ENCODE data around the gene FAIM2.

The FAIM2 gene

GRCh38 chr12:49828133-49829091 is 75.3 kb downstream of the FAIM2 start, which contains the start of gene NCKAP5L:
Gene NCKAP5L, minus strand, starts transcription at chr12:49828413. Its CDS starts 24,369 bp downstream, at chr12:49804044.
- H3K4me3 ChIP-seq (ENCODE audit: control insufficient read depth in 1 of 7, extremely low read depth in 1 of 7, insufficient read depth in 4 of 7, low read depth in 2 of 7, low read length in 6 of 7), result peak within 1 kb of the TSS; percentile 39 to 87 (median 76)
- ChIA-PET CTCF (interaction anchor here (5.2 to 6.4 kb wide), 2 partner anchors 10 to 50 kb away, joined by 18 to 64 read pairs; no protein-coding TSS in a partner anchor), POLR2A (interaction anchor here (0.6 to 1.4 kb wide), 5 partner anchors 14 to 156 kb away, joined by 3 to 4 read pairs (median 3); no protein-coding TSS in a partner anchor)
- H3K36me3 ChIP-seq (ENCODE audit: control insufficient read depth in 4 of 4, insufficient read depth in 4 of 4, low read length in 3 of 4), result peaks cover 0 to under 1% (median 0%) of the 10 kb centered on the region in 4 experiments
- H3K27me3 ChIP-seq (replicated peaks in 2 of 5; ENCODE audit: control insufficient read depth in 4 of 5, insufficient read depth in 5 of 5, low read length in 4 of 5), result no peaks in the 10 kb centered on the region
- peaks cover 11 to 49% (median 37%) of the 10 kb centered on the region in 4 experiments for H3K4me1 ChIP-seq (ENCODE audit: control extremely low read depth in 1 of 4, control insufficient read depth in 4 of 4, insufficient read depth in 4 of 4, low read length in 3 of 4)
- 1% methylated on average over 27 of the region's 61 CpGs for WGBS (ENCODE audit: insufficient coverage)
- DNase-seq, result peak; percentile 97 to 99 (median 99)
- peak within 1 kb of the TSS in 1 of 2 experiments; percentile 75 for H3K27ac ChIP-seq (ENCODE audit: insufficient read depth in 1 of 2, low read depth in 1 of 2, low read length in 2 of 2, poor library complexity in 1 of 2, severe bottlenecking in 2 of 2)
- H3K9me3 ChIP-seq (ENCODE audit: control extremely low read depth in 1 of 5, control insufficient read depth in 4 of 5, insufficient read depth in 2 of 5, low read depth in 1 of 5, low read length in 4 of 5), result no peaks in the 10 kb centered on the region

- H3K27me3 ChIP-seq (replicated peaks in 2 of 5; ENCODE audit: control insufficient read depth in 4 of 5, insufficient read depth in 5 of 5, low read length in 4 of 5), result no peaks in the 10 kb centered on the region
- POLR2A ChIA-PET, result interaction anchor here (0.6 to 1.4 kb wide), 3 partner anchors 17 to 83 kb away, joined by 3 to 4 read pairs (median 3); no protein-coding TSS in a partner anchor
- H3K4me3 ChIP-seq (ENCODE audit: control insufficient read depth in 1 of 7, extremely low read depth in 1 of 7, insufficient read depth in 4 of 7, low read depth in 2 of 7, low read length in 6 of 7), result peak overlapping the region; percentile 38 to 87 (median 76)
- peaks cover 11 to 53% (median 37%) of the 10 kb centered on the region in 4 experiments for H3K4me1 ChIP-seq (ENCODE audit: control extremely low read depth in 1 of 4, control insufficient read depth in 4 of 4, insufficient read depth in 4 of 4, low read length in 3 of 4)
- no peaks in the 10 kb centered on the region for H3K9me3 ChIP-seq (ENCODE audit: control extremely low read depth in 1 of 5, control insufficient read depth in 4 of 5, insufficient read depth in 2 of 5, low read depth in 1 of 5, low read length in 4 of 5)
- CTCF ChIA-PET, result interaction anchor here (5.2 to 6.4 kb wide), 2 partner anchors 11 to 49 kb away, joined by 18 to 64 read pairs; no protein-coding TSS in a partner anchor
- peak overlapping the region in 1 of 2 experiments; percentile 75 for H3K27ac ChIP-seq (ENCODE audit: insufficient read depth in 1 of 2, low read depth in 1 of 2, low read length in 2 of 2, poor library complexity in 1 of 2, severe bottlenecking in 2 of 2)
- peak; percentile 30 to 46 (median 43) for DNase-seq
- peaks cover 0 to 9% (median 5%) of the 10 kb centered on the region in 4 experiments for H3K36me3 ChIP-seq (ENCODE audit: control insufficient read depth in 4 of 4, insufficient read depth in 4 of 4, low read length in 3 of 4)
- 24% methylated on average over 14 of the region's 38 CpGs for WGBS (ENCODE audit: insufficient coverage)
Observed at GRCh38 chr12:49827401-49828099, 76.2 kb downstream of the FAIM2 start.

DNA sequence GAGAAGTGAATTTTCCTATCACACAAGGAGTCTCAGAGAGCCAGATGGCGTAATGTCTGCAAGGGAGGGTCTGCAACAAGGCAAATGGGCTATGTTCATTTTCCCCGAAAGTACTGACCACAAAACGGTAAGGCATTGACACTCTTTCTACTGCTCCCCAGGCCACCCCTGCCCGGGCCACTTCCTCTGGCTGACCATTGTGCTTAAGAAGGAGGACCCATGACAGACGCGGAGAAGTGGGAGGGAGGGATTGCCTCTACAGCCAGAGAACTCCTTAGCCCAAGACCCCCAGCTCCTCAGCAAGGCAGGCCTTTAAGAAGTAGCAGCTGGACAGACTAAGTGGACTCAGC is 76.7 kb downstream of the FAIM2 start:
- 76% methylated on average over 4 of the region's 6 CpGs for WGBS (ENCODE audit: insufficient coverage)
- peak overlapping the region; percentile 38 to 87 (median 76) for H3K4me3 ChIP-seq (ENCODE audit: control insufficient read depth in 1 of 7, extremely low read depth in 1 of 7, insufficient read depth in 4 of 7, low read depth in 2 of 7, low read length in 6 of 7)

DNA sequence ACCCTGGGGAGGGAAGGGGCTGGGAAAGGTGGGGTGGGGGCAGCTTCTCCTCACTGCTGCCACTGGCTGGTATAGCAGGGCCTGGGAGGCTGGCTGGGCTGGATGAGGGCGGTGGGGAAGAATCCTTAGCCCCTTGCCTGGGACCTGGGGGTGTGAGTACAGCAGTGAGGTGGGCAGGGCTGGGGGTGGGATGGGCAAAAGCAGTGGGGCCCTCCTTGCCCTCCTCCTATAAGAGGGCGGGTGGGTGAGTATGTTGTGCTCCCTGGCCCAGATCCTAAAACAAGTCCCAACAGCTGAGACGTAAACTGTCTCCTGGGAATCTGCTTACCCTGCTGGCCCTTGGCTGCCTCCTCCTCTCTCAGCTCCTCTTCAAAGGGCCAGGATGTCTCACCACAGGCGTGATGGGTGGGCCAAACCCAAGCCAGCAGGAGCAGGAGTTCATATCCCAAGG is 77.7 kb downstream of the FAIM2 start:
- Histone ChIP-seq H3K27ac (ENCODE audit: insufficient read depth in 1 of 2, low read depth in 1 of 2, low read length in 2 of 2, poor library complexity in 1 of 2, severe bottlenecking in 2 of 2) (no peak overlapping the region), H3K27me3 (replicated peaks in 2 of 5; ENCODE audit: control insufficient read depth in 4 of 5, insufficient read depth in 5 of 5, low read length in 4 of 5) (no peaks in the 10 kb centered on the region), H3K4me1 (ENCODE audit: control extremely low read depth in 1 of 4, control insufficient read depth in 4 of 4, insufficient read depth in 4 of 4, low read length in 3 of 4) (peaks cover 11 to 62% (median 45%) of the 10 kb centered on the region in 4 experiments), H3K9me3 (ENCODE audit: control extremely low read depth in 1 of 5, control insufficient read depth in 4 of 5, insufficient read depth in 2 of 5, low read depth in 1 of 5, low read length in 4 of 5) (no peaks in the 10 kb centered on the region), H3K4me3 (ENCODE audit: control insufficient read depth in 1 of 7, extremely low read depth in 1 of 7, insufficient read depth in 4 of 7, low read depth in 2 of 7, low read length in 6 of 7) (no peak overlapping the region), H3K36me3 (ENCODE audit: control insufficient read depth in 4 of 4, insufficient read depth in 4 of 4, low read length in 3 of 4) (peaks cover 0 to 9% (median 6%) of the 10 kb centered on the region in 4 experiments)
- CTCF ChIA-PET, result interaction anchor here (0.8 to 6.4 kb wide), 7 partner anchors 10 to 178 kb away, joined by 3 to 64 read pairs (median 3); no protein-coding TSS in a partner anchor
- POLR2A ChIA-PET, result interaction anchor here (0.6 to 1.0 kb wide), 2 partner anchors 29 kb away, joined by 3 to 4 read pairs; no protein-coding TSS in a partner anchor
- no peak for DNase-seq
- WGBS (ENCODE audit: insufficient coverage), result 100% methylated on average over 2 of the region's 4 CpGs

More for the DNA sequence above, 76.7 kb downstream of the FAIM2 start:
- ChIA-PET POLR2A (no interaction called here), CTCF (interaction anchor here (0.8 to 6.4 kb wide), 6 partner anchors 7 to 179 kb away, joined by 3 to 64 read pairs (median 3); no protein-coding TSS in a partner anchor)
- no peak for DNase-seq
- no peaks in the 10 kb centered on the region for H3K27me3 ChIP-seq (replicated peaks in 2 of 5; ENCODE audit: control insufficient read depth in 4 of 5, insufficient read depth in 5 of 5, low read length in 4 of 5)
- H3K9me3 ChIP-seq (ENCODE audit: control extremely low read depth in 1 of 5, control insufficient read depth in 4 of 5, insufficient read depth in 2 of 5, low read depth in 1 of 5, low read length in 4 of 5), result no peaks in the 10 kb centered on the region
- H3K36me3 ChIP-seq (ENCODE audit: control insufficient read depth in 4 of 4, insufficient read depth in 4 of 4, low read length in 3 of 4), result peaks cover 0 to 9% (median 5%) of the 10 kb centered on the region in 4 experiments
- peak overlapping the region in 1 of 2 experiments; percentile 75 for H3K27ac ChIP-seq (ENCODE audit: insufficient read depth in 1 of 2, low read depth in 1 of 2, low read length in 2 of 2, poor library complexity in 1 of 2, severe bottlenecking in 2 of 2)
- peaks cover 11 to 53% (median 37%) of the 10 kb centered on the region in 4 experiments for H3K4me1 ChIP-seq (ENCODE audit: control extremely low read depth in 1 of 4, control insufficient read depth in 4 of 4, insufficient read depth in 4 of 4, low read length in 3 of 4)

DNA sequence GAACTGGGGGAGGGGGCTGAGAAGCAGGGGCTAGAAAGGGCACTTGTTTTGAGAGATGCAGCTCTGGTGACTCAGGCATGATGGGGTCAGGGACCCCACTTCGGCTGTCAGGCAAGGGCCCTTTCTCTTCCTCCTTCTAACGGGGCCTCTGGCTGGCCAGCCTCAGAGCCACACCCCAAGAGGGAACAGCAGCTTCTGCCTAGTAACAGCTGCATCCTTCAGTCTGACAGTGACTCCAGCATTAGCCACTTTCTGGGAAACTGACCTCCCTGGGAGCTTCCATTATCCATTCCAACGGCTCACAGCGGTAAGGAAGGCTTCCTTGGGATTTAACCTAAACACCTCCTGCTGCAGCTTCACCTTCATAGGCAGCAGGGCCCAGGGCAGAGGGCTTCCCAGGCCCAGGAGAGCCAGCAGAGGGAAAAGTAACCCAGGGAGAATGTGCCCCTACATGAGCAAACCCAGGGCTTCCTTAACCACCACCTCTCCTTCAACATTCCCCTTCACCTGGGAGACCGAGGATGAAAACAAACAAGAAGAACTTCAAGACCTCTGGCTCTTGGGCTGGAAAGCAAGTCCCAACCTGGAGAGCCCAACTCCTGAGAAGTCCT is 78.2 kb downstream of the FAIM2 start:
- Histone ChIP-seq H3K4me3 (ENCODE audit: control insufficient read depth in 1 of 7, extremely low read depth in 1 of 7, insufficient read depth in 4 of 7, low read depth in 2 of 7, low read length in 6 of 7) (peak overlapping the region in 2 of 7 experiments; percentile 8 to 29), H3K4me1 (ENCODE audit: control extremely low read depth in 1 of 4, control insufficient read depth in 4 of 4, insufficient read depth in 4 of 4, low read length in 3 of 4) (peaks cover 11 to 68% (median 48%) of the 10 kb centered on the region in 4 experiments), H3K36me3 (ENCODE audit: control insufficient read depth in 4 of 4, insufficient read depth in 4 of 4, low read length in 3 of 4) (peaks cover 0 to 9% (median 6%) of the 10 kb centered on the region in 4 experiments), H3K27me3 (replicated peaks in 2 of 5; ENCODE audit: control insufficient read depth in 4 of 5, insufficient read depth in 5 of 5, low read length in 4 of 5) (no peaks in the 10 kb centered on the region), H3K27ac (ENCODE audit: insufficient read depth in 1 of 2, low read depth in 1 of 2, low read length in 2 of 2, poor library complexity in 1 of 2, severe bottlenecking in 2 of 2) (peak overlapping the region in 1 of 2 experiments; percentile 34), H3K9me3 (ENCODE audit: control extremely low read depth in 1 of 5, control insufficient read depth in 4 of 5, insufficient read depth in 2 of 5, low read depth in 1 of 5, low read length in 4 of 5) (no peaks in the 10 kb centered on the region)
- CTCF ChIA-PET, result interaction anchor here (1.4 to 6.4 kb wide), 3 partner anchors 13 to 47 kb away, joined by 3 to 64 read pairs (median 18); no protein-coding TSS in a partner anchor
- POLR2A ChIA-PET, result interaction anchor here (0.8 to 1.0 kb wide), 2 partner anchors 15 to 29 kb away, joined by 4 read pairs; no protein-coding TSS in a partner anchor
- WGBS (ENCODE audit: insufficient coverage), result 61% methylated on average over 4 of the region's 5 CpGs
- peak; percentile 4 to 73 (median 63) for DNase-seq

DNA sequence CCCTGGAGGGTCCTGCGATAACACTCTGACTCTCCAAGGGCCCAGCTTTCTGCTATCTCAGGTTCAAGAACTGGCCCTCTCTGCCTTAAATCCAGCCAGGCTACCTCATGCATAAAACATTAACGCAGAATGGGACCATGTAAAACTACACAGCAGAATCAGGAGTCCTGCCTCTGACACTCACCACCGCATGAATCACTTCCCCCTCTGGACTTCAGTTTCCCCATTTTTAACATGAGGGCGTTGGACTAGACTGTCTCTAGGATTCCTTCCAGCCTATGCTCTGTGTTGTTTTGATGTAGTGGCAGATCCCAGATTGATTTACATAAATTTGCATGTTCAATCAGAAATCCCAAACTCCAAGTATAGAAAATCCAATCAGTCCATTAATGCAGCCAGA is 78.8 kb downstream of the FAIM2 start:
- H3K27me3 ChIP-seq (replicated peaks in 2 of 5; ENCODE audit: control insufficient read depth in 4 of 5, insufficient read depth in 5 of 5, low read length in 4 of 5), result no peaks in the 10 kb centered on the region
- no peaks in the 10 kb centered on the region for H3K9me3 ChIP-seq (ENCODE audit: control extremely low read depth in 1 of 5, control insufficient read depth in 4 of 5, insufficient read depth in 2 of 5, low read depth in 1 of 5, low read length in 4 of 5)
- H3K4me3 ChIP-seq (ENCODE audit: control insufficient read depth in 1 of 7, extremely low read depth in 1 of 7, insufficient read depth in 4 of 7, low read depth in 2 of 7, low read length in 6 of 7), result peak overlapping the region in 1 of 7 experiments; percentile 20
- ChIA-PET CTCF (interaction anchor here (1.4 to 6.4 kb wide), 3 partner anchors 14 to 46 kb away, joined by 3 to 64 read pairs (median 18); no protein-coding TSS in a partner anchor), POLR2A (interaction anchor here (0.8 to 1.0 kb wide), 2 partner anchors 14 to 28 kb away, joined by 4 read pairs; no protein-coding TSS in a partner anchor)
- peak overlapping the region in 1 of 2 experiments; percentile 34 for H3K27ac ChIP-seq (ENCODE audit: insufficient read depth in 1 of 2, low read depth in 1 of 2, low read length in 2 of 2, poor library complexity in 1 of 2, severe bottlenecking in 2 of 2)
- peak; percentile 46 to 88 (median 84) for DNase-seq
- peaks cover 11 to 68% (median 48%) of the 10 kb centered on the region in 4 experiments for H3K4me1 ChIP-seq (ENCODE audit: control extremely low read depth in 1 of 4, control insufficient read depth in 4 of 4, insufficient read depth in 4 of 4, low read length in 3 of 4)
- H3K36me3 ChIP-seq (ENCODE audit: control insufficient read depth in 4 of 4, insufficient read depth in 4 of 4, low read length in 3 of 4), result peaks cover 0 to 9% (median 6%) of the 10 kb centered on the region in 4 experiments
- 54% methylated on average over 2 of the region's 4 CpGs for WGBS (ENCODE audit: insufficient coverage)

Data from common myeloid progenitor, CD34-positive (primary cell).